Stimulated activated naive CD8-positive, alpha-beta T cell treated with anti-CD3 and anti-CD28 coated beads, Interleukin-15, Interleukin-2, amounts not matched to agents 100 ng/mL and 50 ng/mL, for 24 hours (primary cell): ENCODE results near the gene TRH.
"Not testable (repeated sequence)": the region's sequence is repeated elsewhere in the genome, so short reads cannot be mapped to it uniquely, and the experiment has no call there.

Experiments used
- H3K27ac Mint-ChIP-seq: one replicate; pipeline ENCODE4 v1.8.0; 2021; ENCODE audit warnings: mild to moderate bottlenecking, mixed read lengths
- H3K27me3 Mint-ChIP-seq: one replicate; pipeline ENCODE4 v1.8.0; 2021; ENCODE audit warnings: mixed read lengths
- H3K36me3 Mint-ChIP-seq: one replicate; pipeline ENCODE4 v1.8.0; 2021; ENCODE audit warnings: low read depth, mixed read lengths
- H3K4me1 Mint-ChIP-seq: one replicate; pipeline ENCODE4 v1.8.0; 2021; ENCODE audit warnings: low read depth, mixed read lengths
- H3K4me3 Mint-ChIP-seq: one replicate; pipeline ENCODE4 v1.8.0; 2021; ENCODE audit warnings: mild to moderate bottlenecking, mixed read lengths
- H3K9me3 Mint-ChIP-seq: one replicate; pipeline ENCODE4 v1.8.0; 2021; ENCODE audit warnings: mixed read lengths

Gene TRH

DNA sequence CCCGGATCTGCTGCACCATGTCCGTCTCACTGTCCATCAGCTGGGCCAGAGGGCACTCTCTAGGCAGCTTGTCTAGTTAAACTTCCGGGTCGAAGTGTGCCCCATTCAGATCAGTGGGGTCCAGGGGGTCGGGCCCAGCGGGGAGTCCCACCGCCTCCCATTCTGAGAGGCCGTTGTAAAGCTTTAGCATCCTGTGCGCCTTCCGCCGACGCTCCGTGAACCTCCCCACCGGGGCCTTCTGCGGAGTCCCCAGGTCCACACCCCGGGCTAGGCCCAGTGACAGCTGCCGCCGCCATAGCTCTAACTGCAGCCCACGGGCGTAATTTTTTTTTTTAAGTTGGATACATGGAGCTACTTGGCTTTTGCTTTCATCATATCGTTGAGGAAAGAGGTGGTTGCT is 38.7 kb downstream of the TRH start:
- not testable (repeated sequence) for H3K4me1 Mint-ChIP-seq, H3K36me3 Mint-ChIP-seq, H3K27ac Mint-ChIP-seq, H3K27me3 Mint-ChIP-seq, H3K9me3 Mint-ChIP-seq, H3K4me3 Mint-ChIP-seq

GRCh38 chr3:130014526-130014925 is 40.0 kb downstream of the TRH start:
- H3K4me3 Mint-ChIP-seq, result no peak overlapping the region
- peaks cover 6% of the 10 kb centered on the region for H3K27me3 Mint-ChIP-seq
- no peak overlapping the region for H3K27ac Mint-ChIP-seq
- H3K4me1 Mint-ChIP-seq, result no peaks in the 10 kb centered on the region
- no peaks in the 10 kb centered on the region for H3K9me3 Mint-ChIP-seq
- no peaks in the 10 kb centered on the region for H3K36me3 Mint-ChIP-seq

GRCh38 chr3:130017661-130018060 is 43.1 kb downstream of the TRH start:
- peaks cover 11% of the 10 kb centered on the region for H3K27me3 Mint-ChIP-seq
- H3K27ac Mint-ChIP-seq, H3K9me3 Mint-ChIP-seq, H3K4me1 Mint-ChIP-seq, H3K36me3 Mint-ChIP-seq, H3K4me3 Mint-ChIP-seq: not testable (repeated sequence)

DNA sequence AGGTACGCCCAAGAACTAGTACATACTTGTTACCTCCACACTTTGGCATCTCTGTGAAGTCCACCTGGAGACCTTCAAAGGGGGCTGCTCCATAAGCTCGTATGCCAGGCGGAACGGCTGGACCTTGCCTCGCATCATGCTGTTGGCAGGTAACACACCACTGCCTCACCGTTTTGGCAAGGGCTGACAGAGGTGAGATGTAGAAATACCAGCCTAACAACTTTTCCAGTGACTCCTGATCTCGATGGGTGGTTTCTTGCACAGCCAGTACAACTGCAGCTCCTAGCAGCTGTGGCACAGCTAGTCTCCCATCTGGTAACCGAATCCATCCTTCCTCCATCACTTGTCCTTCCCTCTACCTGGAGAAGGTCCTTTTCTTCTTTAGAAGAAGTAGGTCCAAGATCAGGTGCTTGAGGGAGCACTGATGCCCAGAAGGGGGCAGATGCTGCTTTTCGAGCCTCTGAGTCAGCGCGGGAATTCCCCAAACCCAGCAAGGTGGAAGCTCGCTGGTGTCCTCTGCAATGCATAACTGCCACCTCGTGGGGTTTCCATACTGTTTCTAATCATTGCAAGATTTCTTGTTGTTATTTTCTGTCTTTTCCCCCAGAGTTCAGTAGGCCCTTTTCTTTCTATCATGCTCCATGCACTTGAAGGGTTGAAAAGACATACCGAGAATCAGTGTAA is 51.8 kb downstream of the TRH start:
- H3K4me3 Mint-ChIP-seq, H3K9me3 Mint-ChIP-seq, H3K27me3 Mint-ChIP-seq, H3K4me1 Mint-ChIP-seq, H3K36me3 Mint-ChIP-seq, H3K27ac Mint-ChIP-seq: not testable (repeated sequence)

DNA sequence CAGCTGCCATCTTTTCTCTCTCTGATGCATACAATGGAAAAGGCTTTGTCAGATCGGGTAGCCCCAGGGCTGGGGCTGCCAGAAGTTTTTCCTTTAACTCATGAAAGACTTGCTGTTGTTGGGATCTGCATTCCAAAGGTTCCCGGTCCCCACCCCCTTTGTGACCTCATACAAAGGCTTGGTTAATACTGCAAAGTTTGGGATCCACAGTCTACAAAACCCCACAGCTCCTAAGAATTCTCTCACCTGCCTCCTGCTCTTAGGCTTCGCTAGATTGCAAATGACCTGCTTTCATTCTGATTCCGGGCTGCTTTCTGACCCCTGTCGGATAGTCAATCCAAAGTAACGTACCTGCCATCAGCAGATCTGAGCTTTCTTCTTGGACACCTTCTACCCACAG is 52.9 kb downstream of the TRH start:
- H3K9me3 Mint-ChIP-seq, H3K4me1 Mint-ChIP-seq, H3K27ac Mint-ChIP-seq, H3K36me3 Mint-ChIP-seq, H3K27me3 Mint-ChIP-seq, H3K4me3 Mint-ChIP-seq: not testable (repeated sequence)
